ENCODE data around the gene E2F8.

E2F8 gene

GRCh38 chr11:19240420-19241259 lies at the start of gene E2F8:
TSS of gene E2F8 (minus strand) at chr11:19240945. CDS start at chr11:19240121, 824 bp downstream.
- DNase-seq (ENCODE audit: low read depth): peak; percentile 43
- TF ChIP-seq CTCF (IDR thresholded peaks at IDR 0.05; ENCODE audit: control insufficient read depth, insufficient read depth, low read depth, low read length, missing control alignments): no peak
- H3K4me3 ChIP-seq (ENCODE audit: control insufficient read depth, low read depth, low read length): peak within 1 kb of the TSS; percentile 72

- no peak for TF ChIP-seq CTCF (IDR thresholded peaks at IDR 0.05; ENCODE audit: control insufficient read depth, insufficient read depth, low read depth, low read length, missing control alignments)
- no peak overlapping the region for H3K4me3 ChIP-seq (ENCODE audit: control insufficient read depth, low read depth, low read length)
- no peak for DNase-seq (ENCODE audit: low read depth)
Observed at GRCh38 chr11:19290356-19290755, 49.6 kb upstream of the E2F8 start.

GRCh38 chr11:19288256-19288655 lies 47.5 kb upstream of the E2F8 start:
- TF ChIP-seq CTCF (IDR thresholded peaks at IDR 0.05; ENCODE audit: control insufficient read depth, insufficient read depth, low read depth, low read length, missing control alignments): no peak
- no peak overlapping the region for H3K4me3 ChIP-seq (ENCODE audit: control insufficient read depth, low read depth, low read length)
- DNase-seq (ENCODE audit: low read depth): no peak

GRCh38 chr11:19286411-19286810 lies 45.7 kb upstream of the E2F8 start:
- TF ChIP-seq CTCF (IDR thresholded peaks at IDR 0.05; ENCODE audit: control insufficient read depth, insufficient read depth, low read depth, low read length, missing control alignments): no peak

GRCh38 chr11:19284881-19285280 lies 44.1 kb upstream of the E2F8 start:
- no peak for TF ChIP-seq CTCF (IDR thresholded peaks at IDR 0.05; ENCODE audit: control insufficient read depth, insufficient read depth, low read depth, low read length, missing control alignments)
- no peak overlapping the region for H3K4me3 ChIP-seq (ENCODE audit: control insufficient read depth, low read depth, low read length)
- no peak for DNase-seq (ENCODE audit: low read depth)

More at GRCh38 chr11:19286411-19286810, 45.7 kb upstream of the E2F8 start:
- H3K4me3 ChIP-seq (ENCODE audit: control insufficient read depth, low read depth, low read length): no peak overlapping the region
- no peak for DNase-seq (ENCODE audit: low read depth)

- TF ChIP-seq CTCF (IDR thresholded peaks at IDR 0.05; ENCODE audit: control insufficient read depth, insufficient read depth, low read depth, low read length, missing control alignments): no peak
- DNase-seq (ENCODE audit: low read depth): no peak
- H3K4me3 ChIP-seq (ENCODE audit: control insufficient read depth, low read depth, low read length): no peak overlapping the region
Observed at GRCh38 chr11:19283991-19284390, 43.2 kb upstream of the E2F8 start.
